Parathyroid adenoma (tissue), 2 donors: ENCODE data around the gene TACC2.

Source experiments
- H2AFZ ChIP-seq: fragments of 300-600 bp; sonication (generic); one replicate; pipeline ENCODE4 v1.7.0; 2017; ENCODE audit warnings: antibody characterized with exemption, mild to moderate bottlenecking
- H3K27ac ChIP-seq: fragments of 300-600 bp; sonication (generic); one replicate; pipeline ENCODE4 v1.7.0; 2017
- H3K27me3 ChIP-seq: fragments of 300-600 bp; sonication (generic); one replicate; pipeline ENCODE4 v1.7.0; 2017; ENCODE audit warnings: low read length; ENCODE audit not compliant: control insufficient read depth, insufficient read depth
- H3K36me3 ChIP-seq: fragments of 300-600 bp; sonication (generic); one replicate; pipeline ENCODE4 v1.7.0; 2017; ENCODE audit warnings: low read length; ENCODE audit not compliant: control insufficient read depth, insufficient read depth
- H3K4me1 ChIP-seq: fragments of 300-600 bp; sonication (generic); one replicate; pipeline ENCODE4 v1.7.0; 2017; ENCODE audit warnings: control low read depth
- H3K4me2 ChIP-seq: fragments of 300-600 bp; sonication (generic); one replicate; pipeline ENCODE4 v1.7.0; 2017; ENCODE audit warnings: low read length
- H3K4me3 ChIP-seq: fragments of 300-600 bp; sonication (generic); one replicate; pipeline ENCODE4 v1.7.0; 2017; ENCODE audit warnings: low read depth, low read length
- H3K79me2 ChIP-seq: fragments of 300-600 bp; sonication (generic); one replicate; pipeline ENCODE4 v1.7.0; 2017; ENCODE audit warnings: control low read depth
- H3K9ac ChIP-seq: fragments of 300-600 bp; sonication (generic); one replicate; pipeline ENCODE4 v1.7.0; 2017; ENCODE audit warnings: mild to moderate bottlenecking
- H3K9me3 ChIP-seq: fragments of 300-600 bp; sonication (generic); one replicate; pipeline ENCODE4 v1.7.0; 2017; ENCODE audit warnings: low read length; ENCODE audit not compliant: control insufficient read depth
- TF ChIP-seq, protein P1 (sequence below): fragments of 300-600 bp; sonication (generic); IDR thresholded peaks from one replicate; pipeline ENCODE4 v1.7.0; 2017; ENCODE audit warnings: antibody characterized with exemption, mild to moderate bottlenecking
- donor health status: primary hyperparathyroidism.

TACC2 gene

DNA sequence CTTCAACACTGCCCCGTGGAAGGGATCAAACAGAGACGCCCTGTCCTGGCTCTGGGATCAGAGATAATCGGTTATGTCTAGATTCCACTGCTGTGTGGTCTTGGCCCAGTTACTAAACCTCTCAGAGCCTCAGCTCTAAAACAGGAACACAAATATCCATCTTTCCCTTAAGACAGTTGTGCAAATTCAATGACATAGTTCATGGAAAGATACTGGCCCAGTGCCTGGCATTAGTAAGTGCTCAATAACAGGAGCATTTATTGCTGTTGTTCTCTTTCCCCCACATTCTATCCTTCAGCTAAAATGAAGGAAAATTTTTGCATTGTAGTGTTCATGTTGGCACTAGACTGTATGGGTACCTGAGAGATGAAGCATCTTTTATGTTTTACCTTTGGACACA lies 58.6 kb downstream of the TACC2 start:
- Histone ChIP-seq H3K79me2 (no peaks in the 10 kb centered on the region), H3K4me2 (no peak overlapping the region), H3K27ac (no peak overlapping the region), H3K4me1 (peaks cover 12% of the 10 kb centered on the region), H3K36me3 (no peaks in the 10 kb centered on the region), H3K9me3 (no peaks in the 10 kb centered on the region), H3K9ac (no peak overlapping the region), H3K4me3 (no peak overlapping the region), H2AFZ (no peak overlapping the region), H3K27me3 (no peaks in the 10 kb centered on the region)
- TF ChIP-seq, protein P1, sequence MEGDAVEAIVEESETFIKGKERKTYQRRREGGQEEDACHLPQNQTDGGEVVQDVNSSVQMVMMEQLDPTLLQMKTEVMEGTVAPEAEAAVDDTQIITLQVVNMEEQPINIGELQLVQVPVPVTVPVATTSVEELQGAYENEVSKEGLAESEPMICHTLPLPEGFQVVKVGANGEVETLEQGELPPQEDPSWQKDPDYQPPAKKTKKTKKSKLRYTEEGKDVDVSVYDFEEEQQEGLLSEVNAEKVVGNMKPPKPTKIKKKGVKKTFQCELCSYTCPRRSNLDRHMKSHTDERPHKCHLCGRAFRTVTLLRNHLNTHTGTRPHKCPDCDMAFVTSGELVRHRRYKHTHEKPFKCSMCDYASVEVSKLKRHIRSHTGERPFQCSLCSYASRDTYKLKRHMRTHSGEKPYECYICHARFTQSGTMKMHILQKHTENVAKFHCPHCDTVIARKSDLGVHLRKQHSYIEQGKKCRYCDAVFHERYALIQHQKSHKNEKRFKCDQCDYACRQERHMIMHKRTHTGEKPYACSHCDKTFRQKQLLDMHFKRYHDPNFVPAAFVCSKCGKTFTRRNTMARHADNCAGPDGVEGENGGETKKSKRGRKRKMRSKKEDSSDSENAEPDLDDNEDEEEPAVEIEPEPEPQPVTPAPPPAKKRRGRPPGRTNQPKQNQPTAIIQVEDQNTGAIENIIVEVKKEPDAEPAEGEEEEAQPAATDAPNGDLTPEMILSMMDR = no peak

DNA sequence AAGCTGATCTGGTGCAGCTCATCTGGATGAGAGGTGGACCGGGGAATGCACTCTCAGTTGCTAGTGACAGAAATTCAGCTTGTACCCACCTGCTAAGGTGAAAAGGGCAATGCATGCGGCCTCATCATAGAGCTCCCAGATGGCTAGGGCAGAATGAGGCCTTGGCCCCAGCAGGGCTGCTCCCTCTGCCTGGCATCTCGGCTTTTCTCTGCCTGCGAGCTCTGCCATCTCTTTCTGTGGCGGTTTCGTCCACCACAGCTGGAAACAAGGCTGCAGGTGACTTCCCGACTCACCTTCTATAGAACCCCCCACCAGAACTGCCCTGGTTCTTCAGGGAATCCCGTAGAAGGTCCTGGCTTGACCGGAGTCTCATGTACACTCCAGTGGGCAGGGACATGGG lies 60.1 kb downstream of the TACC2 start:
- Histone ChIP-seq H3K9me3 (no peaks in the 10 kb centered on the region), H3K36me3 (no peaks in the 10 kb centered on the region), H3K4me2 (no peak overlapping the region), H3K27me3 (no peaks in the 10 kb centered on the region), H3K9ac (no peak overlapping the region), H2AFZ (no peak overlapping the region), H3K79me2 (no peaks in the 10 kb centered on the region), H3K27ac (no peak overlapping the region), H3K4me1 (peaks cover 9% of the 10 kb centered on the region), H3K4me3 (no peak overlapping the region)
- TF ChIP-seq, protein P1 = no peak

DNA sequence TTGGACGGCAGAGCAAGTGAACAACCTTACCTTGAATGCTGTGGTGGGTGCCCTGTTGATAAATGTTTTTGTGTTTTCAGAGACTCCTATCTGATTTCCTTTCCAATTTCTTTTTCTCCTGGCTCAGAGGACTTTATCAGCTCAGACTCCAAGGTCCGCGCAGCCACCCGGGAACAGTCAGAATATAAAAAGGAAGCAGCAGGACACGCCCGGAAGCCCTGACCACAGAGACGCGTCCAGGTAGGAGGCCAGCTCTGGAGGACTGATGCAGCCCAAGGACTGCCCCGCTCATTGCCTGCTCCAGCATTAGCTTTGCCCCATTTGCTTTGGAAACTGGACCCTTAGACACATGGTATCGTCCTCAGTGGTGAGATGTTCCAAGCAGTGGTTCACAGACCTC lies 61.3 kb downstream of the TACC2 start:
- TF ChIP-seq, protein P1 = no peak
- Histone ChIP-seq H3K36me3 (no peaks in the 10 kb centered on the region), H3K27ac (no peak overlapping the region), H3K4me2 (no peak overlapping the region), H3K9me3 (no peaks in the 10 kb centered on the region), H3K27me3 (no peaks in the 10 kb centered on the region), H3K4me1 (peaks cover 3% of the 10 kb centered on the region), H3K9ac (no peak overlapping the region), H3K79me2 (no peaks in the 10 kb centered on the region), H3K4me3 (no peak overlapping the region), H2AFZ (no peak overlapping the region)

DNA sequence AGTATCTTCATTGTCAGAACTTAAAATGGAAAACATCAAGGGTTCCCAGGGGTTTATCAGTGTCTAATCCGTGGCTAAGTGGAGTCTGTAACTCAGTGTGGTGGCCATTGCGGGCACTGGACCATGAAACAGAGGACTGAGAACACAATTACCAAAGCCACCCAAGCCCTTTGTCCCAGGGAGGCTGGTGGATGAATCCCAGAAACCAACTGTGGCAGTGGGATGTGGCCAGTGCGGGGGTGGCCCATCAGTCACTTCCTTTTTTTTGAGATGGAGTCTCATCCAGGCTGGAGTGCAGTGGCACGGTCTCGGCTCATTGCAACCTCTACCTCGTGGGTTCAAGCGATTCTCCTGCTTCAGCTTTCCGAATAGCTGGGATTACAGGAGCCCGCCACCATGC lies 61.8 kb downstream of the TACC2 start:
- H3K4me3 ChIP-seq = no peak overlapping the region
- H3K27ac ChIP-seq = no peak overlapping the region
- H3K79me2 ChIP-seq = no peaks in the 10 kb centered on the region
- H3K9me3 ChIP-seq = no peaks in the 10 kb centered on the region
- no peak overlapping the region for H2AFZ ChIP-seq
- H3K9ac ChIP-seq = no peak overlapping the region
- no peaks in the 10 kb centered on the region for H3K36me3 ChIP-seq
- TF ChIP-seq, protein P1 = no peak
- H3K27me3 ChIP-seq = no peaks in the 10 kb centered on the region
- H3K4me2 ChIP-seq = no peak overlapping the region
- H3K4me1 ChIP-seq = peaks cover 3% of the 10 kb centered on the region

DNA sequence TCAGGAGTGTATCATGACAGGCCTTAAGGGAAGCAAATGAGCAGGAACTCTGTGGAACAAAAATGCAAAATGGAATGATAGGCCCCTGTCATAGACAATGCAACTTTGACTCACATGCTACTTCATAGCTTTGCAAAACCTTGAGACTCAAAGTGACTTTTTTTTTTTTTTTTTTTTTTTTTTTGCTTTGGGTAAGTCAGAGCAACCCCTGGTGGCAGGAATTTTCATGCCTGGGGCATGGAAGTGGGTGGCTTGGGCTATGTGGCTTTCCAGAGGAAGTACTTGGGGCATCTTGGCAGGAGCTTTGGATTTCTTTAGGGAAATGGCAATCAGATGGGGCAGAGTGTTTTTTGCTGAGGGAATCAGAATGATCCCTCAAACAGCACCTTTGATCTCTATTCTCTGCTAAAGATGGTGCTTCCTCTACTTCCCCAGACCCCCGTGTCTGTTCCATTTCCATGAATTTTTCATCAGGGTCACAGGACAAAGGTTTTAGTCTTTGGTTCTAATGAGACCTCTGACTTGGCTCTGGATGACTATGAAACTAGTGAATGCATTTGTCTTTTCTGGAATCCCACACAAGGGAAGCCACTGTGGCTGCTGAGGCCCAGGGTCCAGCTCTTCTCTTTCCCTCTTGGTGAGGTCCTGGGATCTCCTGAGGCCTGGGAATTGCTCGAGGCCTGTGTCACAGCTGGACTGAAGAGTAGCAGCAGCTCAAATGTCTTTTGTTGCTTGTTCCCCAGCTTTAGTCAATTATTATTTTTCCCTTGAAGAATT lies 62.8 kb downstream of the TACC2 start:
- H3K36me3 ChIP-seq = no peaks in the 10 kb centered on the region
- no peak overlapping the region for H3K9ac ChIP-seq
- H3K79me2 ChIP-seq = no peaks in the 10 kb centered on the region
- no peak overlapping the region for H3K27ac ChIP-seq
- H3K9me3 ChIP-seq = no peaks in the 10 kb centered on the region
- H3K27me3 ChIP-seq = no peaks in the 10 kb centered on the region
- H3K4me3 ChIP-seq = no peak overlapping the region
- H3K4me2 ChIP-seq = no peak overlapping the region
- TF ChIP-seq, protein P1 = peak; percentile 68
- no peak overlapping the region for H2AFZ ChIP-seq
- peaks cover 3% of the 10 kb centered on the region for H3K4me1 ChIP-seq
